Prostate gland (tissue), 2 donors: ENCODE measurements around the gene ACACB.

Source experiments
- POLR2AphosphoS5 ChIP-seq: sonication (generic); formaldehyde crosslinking; IDR thresholded peaks from one replicate; pipeline ENCODE4 v1.6.1; 2017; ENCODE audit warnings: antibody characterized with exemption
- TF ChIP-seq, protein P1 (sequence below), 4 experiments: fragments of 200-600 bp in 2 of 4; fragments of 450-650 bp in 2 of 4; sonication (generic) in 2 of 4; IDR thresholded peaks; 1 replicate in 3 of 4; 2 replicates in 1 of 4; pipeline ENCODE4 v1.5.1; 2016 to 2019; ENCODE audit warnings: antibody characterized with exemption in 4 of 4, mild to moderate bottlenecking in 2 of 4, moderate library complexity in 2 of 4

DNA sequence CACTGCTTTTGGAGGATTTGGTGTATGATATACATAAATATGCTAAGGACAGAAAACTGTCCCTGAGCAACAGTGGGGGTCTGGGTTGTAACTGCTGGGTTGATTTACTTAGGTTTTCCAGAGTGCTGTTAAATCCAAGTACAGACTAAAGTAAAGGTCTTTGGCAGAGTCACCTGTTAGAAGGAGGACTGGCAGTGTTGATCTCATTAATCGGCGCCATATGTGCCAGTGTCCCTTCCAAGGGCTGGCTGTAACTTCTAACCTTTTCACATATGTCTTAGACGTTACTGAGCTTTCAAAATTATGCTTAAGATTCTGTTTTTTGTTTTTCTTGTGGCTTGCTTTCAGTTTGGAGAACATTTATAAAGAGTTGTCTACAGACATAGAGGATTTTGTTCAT lies 13.9 kb upstream of the ACACB start:
- no peak for TF ChIP-seq POLR2AphosphoS5
- TF ChIP-seq, protein P1, sequence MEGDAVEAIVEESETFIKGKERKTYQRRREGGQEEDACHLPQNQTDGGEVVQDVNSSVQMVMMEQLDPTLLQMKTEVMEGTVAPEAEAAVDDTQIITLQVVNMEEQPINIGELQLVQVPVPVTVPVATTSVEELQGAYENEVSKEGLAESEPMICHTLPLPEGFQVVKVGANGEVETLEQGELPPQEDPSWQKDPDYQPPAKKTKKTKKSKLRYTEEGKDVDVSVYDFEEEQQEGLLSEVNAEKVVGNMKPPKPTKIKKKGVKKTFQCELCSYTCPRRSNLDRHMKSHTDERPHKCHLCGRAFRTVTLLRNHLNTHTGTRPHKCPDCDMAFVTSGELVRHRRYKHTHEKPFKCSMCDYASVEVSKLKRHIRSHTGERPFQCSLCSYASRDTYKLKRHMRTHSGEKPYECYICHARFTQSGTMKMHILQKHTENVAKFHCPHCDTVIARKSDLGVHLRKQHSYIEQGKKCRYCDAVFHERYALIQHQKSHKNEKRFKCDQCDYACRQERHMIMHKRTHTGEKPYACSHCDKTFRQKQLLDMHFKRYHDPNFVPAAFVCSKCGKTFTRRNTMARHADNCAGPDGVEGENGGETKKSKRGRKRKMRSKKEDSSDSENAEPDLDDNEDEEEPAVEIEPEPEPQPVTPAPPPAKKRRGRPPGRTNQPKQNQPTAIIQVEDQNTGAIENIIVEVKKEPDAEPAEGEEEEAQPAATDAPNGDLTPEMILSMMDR (IDR thresholded peaks at IDR 0.05): no peak
